ENCODE results near the gene CD9. TPM values are rescaled to one million over a fixed set of nuclear protein-coding genes. Genes with fewer than 3 reads are reported as not detected.
A peak's percentile ranks its signal among the peaks of the same experiment; 100 is the strongest.

Gene CD9
- total RNA-seq, 2 experiments from 2014 or later: 3.1 to 3.3 TPM

GRCh38 chr12:6166808-6167207 is 33.4 kb upstream of the CD9 start:
- CTCF ChIA-PET: interaction anchor here (0.6 to 2.3 kb wide), 3 partner anchors 26 to 975 kb away, joined by 3 to 8 read pairs (median 4); no protein-coding TSS in a partner anchor
- H3K27ac Mint-ChIP-seq: no peak overlapping the region
- DNase-seq: no peak
- no peaks in the 10 kb centered on the region for H3K36me3 Mint-ChIP-seq (ENCODE audit: low read depth)
- no peaks in the 10 kb centered on the region for H3K27me3 Mint-ChIP-seq (ENCODE audit: low read depth)
- intact Hi-C loops (cut with micrococcal nuclease): loop anchor here (1.0 kb wide), 1 partner anchor 26 kb away; no protein-coding TSS in a partner anchor
- no peak overlapping the region for H3K4me3 Mint-ChIP-seq
- no peaks in the 10 kb centered on the region for H3K9me3 Mint-ChIP-seq
- peaks cover 30% of the 10 kb centered on the region for H3K4me1 Mint-ChIP-seq (ENCODE audit: low read depth)

GRCh38 chr12:6167327-6168280 is 32.6 kb upstream of the CD9 start:
- Mint-ChIP-seq H3K4me3 (peak overlapping the region; percentile 26), H3K9me3 (no peaks in the 10 kb centered on the region), H3K27me3 (ENCODE audit: low read depth) (no peaks in the 10 kb centered on the region), H3K4me1 (ENCODE audit: low read depth) (peaks cover 30% of the 10 kb centered on the region), H3K36me3 (ENCODE audit: low read depth) (no peaks in the 10 kb centered on the region), H3K27ac (peak overlapping the region; percentile 72)
- DNase-seq: peak; percentile 79
- CTCF ChIA-PET: interaction anchor here (1.0 to 2.3 kb wide), 4 partner anchors 10 to 130 kb away, joined by 3 to 8 read pairs (median 4); no protein-coding TSS in a partner anchor
- intact Hi-C loops (cut with micrococcal nuclease): loop anchor here (1.0 kb wide), 1 partner anchor 26 kb away; no protein-coding TSS in a partner anchor

- Mint-ChIP-seq H3K4me3 (no peak overlapping the region), H3K4me1 (ENCODE audit: low read depth) (peaks cover 30% of the 10 kb centered on the region), H3K9me3 (no peaks in the 10 kb centered on the region), H3K27me3 (ENCODE audit: low read depth) (no peaks in the 10 kb centered on the region), H3K27ac (no peak overlapping the region), H3K36me3 (ENCODE audit: low read depth) (no peaks in the 10 kb centered on the region)
- CTCF ChIA-PET: interaction anchor here (0.7 kb wide), 1 partner anchor 104 kb away, joined by 3 read pairs; no protein-coding TSS in a partner anchor
- DNase-seq: no peak
- intact Hi-C loops (cut with micrococcal nuclease): no loop called here
Observed at GRCh38 chr12:6171409-6172015, 28.7 kb upstream of the CD9 start.

- no peak for DNase-seq
- H3K27me3 Mint-ChIP-seq (ENCODE audit: low read depth): no peaks in the 10 kb centered on the region
- peaks cover 27% of the 10 kb centered on the region for H3K4me1 Mint-ChIP-seq (ENCODE audit: low read depth)
- intact Hi-C loops (cut with micrococcal nuclease): no loop called here
- H3K36me3 Mint-ChIP-seq (ENCODE audit: low read depth): no peaks in the 10 kb centered on the region
- no peaks in the 10 kb centered on the region for H3K9me3 Mint-ChIP-seq
- CTCF ChIA-PET: no interaction called here
- H3K4me3 Mint-ChIP-seq: no peak overlapping the region
- H3K27ac Mint-ChIP-seq: no peak overlapping the region
Observed at GRCh38 chr12:6172086-6172485, 28.1 kb upstream of the CD9 start.

GRCh38 chr12:6172862-6173261 is 27.3 kb upstream of the CD9 start:
- no peaks in the 10 kb centered on the region for H3K36me3 Mint-ChIP-seq (ENCODE audit: low read depth)
- H3K9me3 Mint-ChIP-seq: no peaks in the 10 kb centered on the region
- H3K27ac Mint-ChIP-seq: no peak overlapping the region
- H3K27me3 Mint-ChIP-seq (ENCODE audit: low read depth): no peaks in the 10 kb centered on the region
- H3K4me1 Mint-ChIP-seq (ENCODE audit: low read depth): peaks cover 19% of the 10 kb centered on the region
- CTCF ChIA-PET: no interaction called here
- no peak for DNase-seq
- intact Hi-C loops (cut with micrococcal nuclease): no loop called here
- no peak overlapping the region for H3K4me3 Mint-ChIP-seq

GRCh38 chr12:6177642-6178358 is 22.4 kb upstream of the CD9 start:
- DNase-seq: no peak
- intact Hi-C loops (cut with micrococcal nuclease): no loop called here
- H3K4me1 Mint-ChIP-seq (ENCODE audit: low read depth): no peaks in the 10 kb centered on the region
- no peaks in the 10 kb centered on the region for H3K27me3 Mint-ChIP-seq (ENCODE audit: low read depth)
- H3K36me3 Mint-ChIP-seq (ENCODE audit: low read depth): no peaks in the 10 kb centered on the region
- no peak overlapping the region for H3K27ac Mint-ChIP-seq
- H3K9me3 Mint-ChIP-seq: no peaks in the 10 kb centered on the region
- H3K4me3 Mint-ChIP-seq: no peak overlapping the region
- CTCF ChIA-PET: interaction anchor here (0.6 to 1.0 kb wide), 2 partner anchors 10 to 189 kb away, joined by 3 read pairs; no protein-coding TSS in a partner anchor

GRCh38 chr12:6178981-6179761 is 21.0 kb upstream of the CD9 start:
- no peak for DNase-seq
- Mint-ChIP-seq H3K36me3 (ENCODE audit: low read depth) (no peaks in the 10 kb centered on the region), H3K27me3 (ENCODE audit: low read depth) (no peaks in the 10 kb centered on the region), H3K4me3 (no peak overlapping the region), H3K27ac (no peak overlapping the region), H3K4me1 (ENCODE audit: low read depth) (no peaks in the 10 kb centered on the region), H3K9me3 (no peaks in the 10 kb centered on the region)
- intact Hi-C loops (cut with micrococcal nuclease): no loop called here
- CTCF ChIA-PET: interaction anchor here (1.5 kb wide), 1 partner anchor 100 kb away, joined by 3 read pairs; no protein-coding TSS in a partner anchor

- no peak overlapping the region for H3K4me3 Mint-ChIP-seq
- H3K4me1 Mint-ChIP-seq (ENCODE audit: low read depth): no peaks in the 10 kb centered on the region
- CTCF ChIA-PET: interaction anchor here (1.5 kb wide), 1 partner anchor 98 kb away, joined by 3 read pairs; no protein-coding TSS in a partner anchor
- no peaks in the 10 kb centered on the region for H3K27me3 Mint-ChIP-seq (ENCODE audit: low read depth)
- H3K27ac Mint-ChIP-seq: no peak overlapping the region
- H3K36me3 Mint-ChIP-seq (ENCODE audit: low read depth): no peaks in the 10 kb centered on the region
- intact Hi-C loops (cut with micrococcal nuclease): no loop called here
- no peaks in the 10 kb centered on the region for H3K9me3 Mint-ChIP-seq
- DNase-seq: no peak
Observed at GRCh38 chr12:6180268-6181051, 19.7 kb upstream of the CD9 start.

- no peaks in the 10 kb centered on the region for H3K9me3 Mint-ChIP-seq
- DNase-seq: no peak
- no peaks in the 10 kb centered on the region for H3K27me3 Mint-ChIP-seq (ENCODE audit: low read depth)
- H3K4me1 Mint-ChIP-seq (ENCODE audit: low read depth): no peaks in the 10 kb centered on the region
- no peak overlapping the region for H3K4me3 Mint-ChIP-seq
- no peak overlapping the region for H3K27ac Mint-ChIP-seq
- no peaks in the 10 kb centered on the region for H3K36me3 Mint-ChIP-seq (ENCODE audit: low read depth)
- intact Hi-C loops (cut with micrococcal nuclease): no loop called here
- CTCF ChIA-PET: no interaction called here
Observed at GRCh38 chr12:6181166-6181565, 19.0 kb upstream of the CD9 start.

- Mint-ChIP-seq H3K4me1 (ENCODE audit: low read depth) (no peaks in the 10 kb centered on the region), H3K27me3 (ENCODE audit: low read depth) (no peaks in the 10 kb centered on the region), H3K27ac (no peak overlapping the region), H3K4me3 (no peak overlapping the region), H3K9me3 (no peaks in the 10 kb centered on the region), H3K36me3 (ENCODE audit: low read depth) (no peaks in the 10 kb centered on the region)
- DNase-seq: no peak
- CTCF ChIA-PET: no interaction called here
- intact Hi-C loops (cut with micrococcal nuclease): no loop called here
Observed at GRCh38 chr12:6181583-6182278, 18.5 kb upstream of the CD9 start.
